H9 (cell line): ENCODE data around the gene CATSPERE. TPM values are rescaled to one million over a fixed set of nuclear protein-coding genes. Genes with fewer than 3 reads are reported as not detected.

Experiments used
- DNase-seq: peaks from one replicate; pipeline ENCODE4 v3.0.0-alpha.2; 2017
- H2AFZ ChIP-seq: one replicate; pipeline ENCODE4 v1.6.1; 2013; ENCODE audit warnings: mild to moderate bottlenecking, low read length, control low read depth, moderate library complexity
- H2AK5ac ChIP-seq: 2 replicates; pipeline ENCODE4 v1.6.1; 2013; ENCODE audit warnings: low read length, control low read depth, mixed read lengths; ENCODE audit not compliant: insufficient read length
- H2BK120ac ChIP-seq: one replicate; pipeline ENCODE4 v1.6.1; 2013; ENCODE audit warnings: low read depth, mild to moderate bottlenecking, low read length, control low read depth, inconsistent platforms; ENCODE audit not compliant: poor library complexity, severe bottlenecking
- H2BK12ac ChIP-seq: 2 replicates; pipeline ENCODE4 v1.6.1; 2013; ENCODE audit warnings: low read length, control low read depth, mixed read lengths, low read depth; ENCODE audit not compliant: insufficient read length
- H2BK15ac ChIP-seq: 2 replicates; pipeline ENCODE4 v1.6.1; 2013; ENCODE audit warnings: low read depth, low read length, control low read depth
- H2BK20ac ChIP-seq: one replicate; pipeline ENCODE4 v1.6.1; 2013; ENCODE audit warnings: low read depth, mild to moderate bottlenecking, low read length, control low read depth, inconsistent platforms; ENCODE audit not compliant: poor library complexity, severe bottlenecking
- H2BK5ac ChIP-seq: 2 replicates; pipeline ENCODE4 v1.6.1; 2013; ENCODE audit warnings: low read length, control low read depth, mixed read lengths; ENCODE audit not compliant: insufficient read length
- H3K14ac ChIP-seq: 2 replicates; pipeline ENCODE4 v1.6.1; 2013; ENCODE audit warnings: low read length, control low read depth; ENCODE audit not compliant: insufficient read depth
- H3K18ac ChIP-seq: 2 replicates; pipeline ENCODE4 v1.6.1; 2013; ENCODE audit warnings: low read depth, mild to moderate bottlenecking, mixed read lengths, low read length, control low read depth; ENCODE audit not compliant: insufficient read length
- H3K23ac ChIP-seq: 2 replicates; pipeline ENCODE4 v1.6.1; 2013; ENCODE audit warnings: low read length, control low read depth, mixed read lengths, low read depth; ENCODE audit not compliant: insufficient read length
- H3K23me2 ChIP-seq: 2 replicates; pipeline ENCODE4 v1.6.1; 2013; ENCODE audit warnings: low read depth, mild to moderate bottlenecking, mixed read lengths, low read length, control low read depth; ENCODE audit not compliant: insufficient read length, poor library complexity, severe bottlenecking
- H3K27ac ChIP-seq: 2 replicates; pipeline ENCODE4 v1.5.1; 2013; ENCODE audit warnings: low read length, control low read depth, mixed read lengths, low read depth; ENCODE audit not compliant: insufficient read length
- H3K27me3 ChIP-seq: 2 replicates; pipeline ENCODE4 v1.6.1; 2013; ENCODE audit warnings: low read length, control low read depth, inconsistent platforms; ENCODE audit not compliant: insufficient read depth
- H3K4ac ChIP-seq: 2 replicates; pipeline ENCODE4 v1.6.1; 2013; ENCODE audit warnings: low read depth, mild to moderate bottlenecking, control low read depth, inconsistent platforms, low read length, moderate library complexity
- H3K4me1 ChIP-seq: 2 replicates; pipeline ENCODE4 v1.6.1; 2013; ENCODE audit warnings: low read length, control low read depth, inconsistent platforms; ENCODE audit not compliant: insufficient read depth
- H3K4me2 ChIP-seq: 2 replicates; pipeline ENCODE4 v1.6.1; 2013; ENCODE audit warnings: low read length, control low read depth, mixed read lengths; ENCODE audit not compliant: insufficient read length, insufficient read depth
- H3K56ac ChIP-seq: 2 replicates; pipeline ENCODE4 v1.6.1; 2013; ENCODE audit warnings: low read depth, mild to moderate bottlenecking, mixed read lengths, low read length, control low read depth; ENCODE audit not compliant: insufficient read length
- H3K79me1 ChIP-seq: 2 replicates; pipeline ENCODE4 v1.6.1; 2013; ENCODE audit warnings: low read depth, mild to moderate bottlenecking, moderate library complexity, low read length, control low read depth, inconsistent platforms; ENCODE audit not compliant: insufficient read depth, poor library complexity, severe bottlenecking
- H3K79me2 ChIP-seq: 2 replicates; pipeline ENCODE4 v1.6.1; 2013; ENCODE audit warnings: low read length, control low read depth, inconsistent platforms; ENCODE audit not compliant: insufficient read depth
- H3K9ac ChIP-seq: 2 replicates; pipeline ENCODE4 v1.6.1; 2013; ENCODE audit warnings: low read length, control low read depth, mixed read lengths; ENCODE audit not compliant: insufficient read length; ENCODE audit errors: extremely low read depth
- H3K9me3 ChIP-seq: one replicate; pipeline ENCODE4 v1.6.1; 2013; ENCODE audit warnings: low read depth, low read length, inconsistent platforms; ENCODE audit not compliant: control insufficient read depth
- H3T11ph ChIP-seq: one replicate; pipeline ENCODE4 v1.6.1; 2013; ENCODE audit warnings: mild to moderate bottlenecking, low read length, control low read depth, inconsistent platforms
- H4K20me1 ChIP-seq: one replicate; pipeline ENCODE4 v1.6.1; 2013; ENCODE audit not compliant: control insufficient read depth, insufficient read length, insufficient read depth
- H4K5ac ChIP-seq: 2 replicates; pipeline ENCODE4 v1.6.1; 2013; ENCODE audit warnings: low read depth, mild to moderate bottlenecking, mixed read lengths, low read length, control low read depth; ENCODE audit not compliant: insufficient read length
- H4K8ac ChIP-seq: replicated peaks from 2 replicates; pipeline ENCODE4 v1.6.1; 2013; ENCODE audit warnings: low read length, control low read depth, mixed read lengths, low read depth; ENCODE audit not compliant: insufficient read length
- H4K91ac ChIP-seq: 2 replicates; pipeline ENCODE4 v1.6.1; 2013; ENCODE audit warnings: low read depth, mild to moderate bottlenecking, moderate library complexity, mixed read lengths, low read length, control low read depth; ENCODE audit not compliant: insufficient read length
- H3K27ac Mint-ChIP-seq, 3 experiments: 2 replicates in 2 of 3; 3 replicates in 1 of 3; pipeline ENCODE4 v1.8.0; 2020 to 2021; ENCODE audit warnings: mixed read lengths in 3 of 3, mild to moderate bottlenecking in 1 of 3, moderate library complexity in 1 of 3
- H3K27me3 Mint-ChIP-seq: 2 replicates; pipeline ENCODE4 v1.8.0; 2021; ENCODE audit warnings: low read depth, mild to moderate bottlenecking, moderate library complexity, mixed read lengths
- H3K36me3 Mint-ChIP-seq, 3 experiments: 2 replicates in 2 of 3; 3 replicates in 1 of 3; pipeline ENCODE4 v1.8.0; 2020 to 2021; ENCODE audit warnings: low read depth in 3 of 3, mixed read lengths in 3 of 3; ENCODE audit not compliant: insufficient read depth in 1 of 3
- H3K4me1 Mint-ChIP-seq, 2 experiments: 2 replicates each; pipeline ENCODE4 v1.8.0; 2020; ENCODE audit warnings: mixed read lengths in 2 of 2
- H3K4me3 Mint-ChIP-seq, 2 experiments: 2 replicates in 1 of 2; 3 replicates in 1 of 2; pipeline ENCODE4 v1.8.0; 2020 to 2021; ENCODE audit warnings: mild to moderate bottlenecking in 2 of 2, mixed read lengths in 2 of 2, moderate library complexity in 1 of 2
- H3K9me3 Mint-ChIP-seq, 2 experiments: 2 replicates in 1 of 2; 3 replicates in 1 of 2; pipeline ENCODE4 v1.8.0; 2020; ENCODE audit warnings: mild to moderate bottlenecking in 2 of 2, mixed read lengths in 2 of 2, moderate library complexity in 1 of 2
- CTCF ChIP-seq: fragments of 200-600 bp; sonication (generic); conservative IDR thresholded peaks from 3 replicates; pipeline ENCODE4 v1.8.0; 2021; ENCODE audit warnings: antibody characterized with exemption, mild to moderate bottlenecking
- WGBS: extraction: QIAGEN DNeasy Blood & Tissue Kit; methylation state at CpG from one replicate; pipeline ENCODE4 v1.1.7; 2013; ENCODE audit warnings: missing lambda C conversion rate, low lambda C conversion rate, mixed read lengths; ENCODE audit not compliant: insufficient read length; ENCODE audit errors: extremely low coverage; 5-methylcytosine and 5-hydroxymethylcytosine counted together
- total RNA-seq: library from RNA; stranded (reverse); gene quantifications from 2 replicates; pipeline ENCODE4 v1.2.1, GENCODE V29; 2021

The CATSPERE gene
- total RNA-seq, 1 experiment from 2014 or later, result 0.31 TPM

GRCh38 chr1:244640917-244641316 is 179.8 kb downstream of the CATSPERE start:
- DNase-seq, result no peak
- Histone ChIP-seq H3K56ac (no peak overlapping the region), H4K5ac (no peak overlapping the region), H3K79me2 (no peaks in the 10 kb centered on the region), H3K79me1 (no peaks in the 10 kb centered on the region), H2BK20ac (no peak overlapping the region), H4K91ac (no peak overlapping the region), H3K14ac (no peak overlapping the region), H4K8ac (no peak overlapping the region), H3K9ac (no peak overlapping the region), H2BK15ac (no peak overlapping the region), H3K4me1 (no peaks in the 10 kb centered on the region), H3K18ac (no peak overlapping the region), H4K20me1 (no peaks in the 10 kb centered on the region), H3T11ph (no peak overlapping the region), H3K4ac (no peak overlapping the region), H2BK5ac (no peak overlapping the region), H3K23me2 (no peaks in the 10 kb centered on the region), H2AK5ac (no peak overlapping the region), H2BK120ac (no peak overlapping the region), H3K27ac (no peak overlapping the region), H3K27me3 (no peaks in the 10 kb centered on the region), H3K4me2 (no peak overlapping the region), H3K23ac (no peak overlapping the region), H3K9me3 (no peaks in the 10 kb centered on the region), H2AFZ (no peak overlapping the region), H2BK12ac (no peak overlapping the region)
- Mint-ChIP-seq H3K4me3 (no peak overlapping the region), H3K9me3 (peaks cover 10 to 16% of the 10 kb centered on the region in 2 experiments), H3K27ac (no peak overlapping the region; a peak in 1 of 7 replicates), H3K36me3 (peaks cover 8 to 19% (median 13%) of the 10 kb centered on the region in 3 experiments; a peak in 6 of 7 replicates), H3K4me1 (peaks cover 5 to 6% of the 10 kb centered on the region in 2 experiments), H3K27me3 (peaks cover 4% of the 10 kb centered on the region)
- WGBS, result no CpG with 5 or more reads among the region's 6 CpGs
- no peak for TF ChIP-seq CTCF
